Measurements from ENCODE around the gene YTHDF1. TPM values are rescaled to one million over a fixed set of nuclear protein-coding genes. Genes with fewer than 3 reads are reported as not detected.
A peak's percentile ranks its signal among the peaks of the same experiment; 100 is the strongest.

YTHDF1 gene
- total and polyA plus RNA-seq, 2 of the 4 experiments (the other 2 are of a cell fraction), result 10.9 to 22.6 TPM

DNA sequence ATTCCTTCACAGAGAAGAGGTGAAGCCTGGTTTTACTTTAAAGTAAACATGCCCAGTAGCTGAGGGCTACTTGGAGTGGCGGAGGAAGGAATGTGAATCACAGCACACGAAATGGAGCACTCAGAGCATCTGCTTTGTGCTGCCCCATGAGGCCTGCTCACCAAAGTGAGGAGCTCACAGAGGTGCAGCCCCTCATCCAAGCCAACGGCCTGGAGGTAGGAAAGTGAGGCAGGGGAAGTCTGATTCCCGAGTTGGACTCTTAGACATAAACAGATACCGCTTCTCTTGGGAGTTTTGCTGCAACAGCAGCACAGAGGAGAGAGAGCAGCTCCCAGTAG lies 3.6 kb downstream of the YTHDF1 start:
- Histone ChIP-seq H4K91ac (ENCODE audit: insufficient read depth, low read depth, low read length) (no peak overlapping the region), H3K9ac (ENCODE audit: low read depth, low read length) (no peak overlapping the region), H4K8ac (ENCODE audit: low read depth in 2 of 2, low read length in 2 of 2) (no peak overlapping the region), H3K14ac (replicated peaks; ENCODE audit: low read depth, low read length) (no peak overlapping the region), H2AK5ac (ENCODE audit: low read depth, low read length) (no peak overlapping the region), H3K23ac (ENCODE audit: low read depth, low read length) (no peak overlapping the region), H3K36me3 (ENCODE audit: control insufficient read depth, insufficient read depth, low read length) (peaks cover 41% of the 10 kb centered on the region), H3K18ac (ENCODE audit: low read depth, low read length) (no peak overlapping the region), H3K79me1 (ENCODE audit: low read depth in 1 of 2, low read length in 2 of 2) (peaks cover 35 to 72% of the 10 kb centered on the region in 2 experiments), H2AFZ (replicated peaks; ENCODE audit: low read length, poor library complexity) (no peak overlapping the region), H3K27ac (ENCODE audit: insufficient read depth, low read length) (no peak overlapping the region), H2BK20ac (ENCODE audit: low read depth, low read length) (no peak overlapping the region), H3K9me1 (ENCODE audit: insufficient read depth, low read length) (peaks cover 6% of the 10 kb centered on the region; the same call in 1 of the 2 replicates), H3K4me2 (ENCODE audit: low read depth, low read length) (no peak overlapping the region), H2BK5ac (ENCODE audit: low read depth, low read length, poor library complexity, severe bottlenecking) (no peak overlapping the region), H4K5ac (ENCODE audit: low read depth, low read length) (no peak overlapping the region), H3K4me1 (ENCODE audit: control insufficient read depth, insufficient read depth, low read length) (peaks cover 6% of the 10 kb centered on the region), H3K4me3 (ENCODE audit: insufficient read depth, low read depth, low read length) (no peak overlapping the region), H2BK120ac (ENCODE audit: low read depth, low read length) (no peak overlapping the region), H3K4ac (ENCODE audit: low read depth, low read length) (no peak overlapping the region), H3K56ac (ENCODE audit: extremely low read depth, insufficient read depth, low read length) (no peak overlapping the region), H3K27me3 (ENCODE audit: control insufficient read depth, insufficient read depth, low read length) (no peaks in the 10 kb centered on the region), H2AK9ac (replicated peaks; ENCODE audit: low read depth, low read length, poor library complexity) (no peak overlapping the region), H3K9me3 (ENCODE audit: control insufficient read depth, insufficient read depth, low read length) (no peaks in the 10 kb centered on the region), H4K20me1 (ENCODE audit: insufficient read depth, low read length) (peaks cover 76% of the 10 kb centered on the region), H2BK15ac (ENCODE audit: low read depth, low read length) (no peak overlapping the region)
- CTCF ChIA-PET, result interaction anchor here (0.6 kb wide), 1 partner anchor 11 kb away, joined by 3 read pairs; no protein-coding TSS in a partner anchor
- ATAC-seq (ENCODE audit: low read depth) (no peak), DNase-seq (no peak)
- dilution Hi-C loops (cut with HindIII; ENCODE audit: low sequenced_read_pairs, unreplicated experiment), result no loop called here
- in situ Hi-C loops (cut with MboI; ENCODE audit: low sequenced_read_pairs), result no loop called here
- no CpG with 5 or more reads among the region's 5 CpGs for WGBS, 2 experiments (ENCODE audit: extremely low coverage in 2 of 2, insufficient read length in 1 of 2)
- TF ChIP-seq, protein P1, sequence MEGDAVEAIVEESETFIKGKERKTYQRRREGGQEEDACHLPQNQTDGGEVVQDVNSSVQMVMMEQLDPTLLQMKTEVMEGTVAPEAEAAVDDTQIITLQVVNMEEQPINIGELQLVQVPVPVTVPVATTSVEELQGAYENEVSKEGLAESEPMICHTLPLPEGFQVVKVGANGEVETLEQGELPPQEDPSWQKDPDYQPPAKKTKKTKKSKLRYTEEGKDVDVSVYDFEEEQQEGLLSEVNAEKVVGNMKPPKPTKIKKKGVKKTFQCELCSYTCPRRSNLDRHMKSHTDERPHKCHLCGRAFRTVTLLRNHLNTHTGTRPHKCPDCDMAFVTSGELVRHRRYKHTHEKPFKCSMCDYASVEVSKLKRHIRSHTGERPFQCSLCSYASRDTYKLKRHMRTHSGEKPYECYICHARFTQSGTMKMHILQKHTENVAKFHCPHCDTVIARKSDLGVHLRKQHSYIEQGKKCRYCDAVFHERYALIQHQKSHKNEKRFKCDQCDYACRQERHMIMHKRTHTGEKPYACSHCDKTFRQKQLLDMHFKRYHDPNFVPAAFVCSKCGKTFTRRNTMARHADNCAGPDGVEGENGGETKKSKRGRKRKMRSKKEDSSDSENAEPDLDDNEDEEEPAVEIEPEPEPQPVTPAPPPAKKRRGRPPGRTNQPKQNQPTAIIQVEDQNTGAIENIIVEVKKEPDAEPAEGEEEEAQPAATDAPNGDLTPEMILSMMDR (conservative IDR thresholded peaks at IDR 0.05; ENCODE audit: low read depth, low read length), result 0 out of 2 replicates have a peak, but pooled peaks have one; percentile 13
- no peak for TF ChIP-seq MXI1 (IDR thresholded peaks at IDR 0.05; ENCODE audit: borderline replicate concordance, low read depth, low read length)
- POLR2A ChIA-PET (ENCODE audit: unreplicated experiment), result no interaction called here
- intact Hi-C loops (cut with micrococcal nuclease), result no loop called here
- BruUV-seq (replicated peaks), result no TSS peak
